HepG2 (cell line): Measurements from ENCODE around the gene CYTH2.

ENCODE experiments used
- BHLHE40 ChIP-seq: IDR thresholded peaks from 2 replicates; pipeline ENCODE4 v1.6.1; 2011; ENCODE audit warnings: low read length, improper control_type of control experiment
- HDAC6 ChIP-seq: fragments of 200-600 bp; sonication (generic); IDR thresholded peaks from 2 replicates; pipeline ENCODE4 v1.7.0; 2017; ENCODE audit warnings: mild to moderate bottlenecking, antibody characterized with exemption, low read length, low read depth
- IKZF1 ChIP-seq: fragments of 450-650 bp; IDR thresholded peaks from 2 replicates; pipeline ENCODE4 v1.7.1; 2016
- JUN ChIP-seq: sonication (generic); formaldehyde crosslinking; IDR thresholded peaks from 2 replicates; pipeline ENCODE4 v1.4.0; 2020; ENCODE audit warnings: mild to moderate bottlenecking, missing genetic modification reagents
- MED8 ChIP-seq: sonication (generic); formaldehyde crosslinking; IDR thresholded peaks from 2 replicates; pipeline ENCODE4 v1.8.1; 2023; ENCODE audit warnings: mild to moderate bottlenecking, missing genetic modification reagents; ENCODE audit not compliant: insufficient replicate concordance
- MXD4 ChIP-seq: IDR thresholded peaks from 2 replicates; pipeline ENCODE4 v1.6.1; 2016; ENCODE audit warnings: mild to moderate bottlenecking, missing biosample characterization, missing genetic modification reagents
- POLR2AphosphoS5 ChIP-seq: IDR thresholded peaks from 2 replicates; pipeline ENCODE4 v1.6.1; 2012; ENCODE audit warnings: low read depth, low read length
- PRMT3 ChIP-seq: sonication (generic); formaldehyde crosslinking; IDR thresholded peaks from 2 replicates; pipeline ENCODE4 v1.8.1; 2022; ENCODE audit warnings: low read depth, mild to moderate bottlenecking, moderate library complexity, missing genetic modification reagents, borderline replicate concordance
- RBAK ChIP-seq: sonication (generic); formaldehyde crosslinking; IDR thresholded peaks from 2 replicates; pipeline ENCODE4 v1.5.1; 2020; ENCODE audit warnings: mild to moderate bottlenecking, missing genetic modification reagents
- SAFB2 ChIP-seq: sonication (generic); formaldehyde crosslinking; IDR thresholded peaks from 2 replicates; pipeline ENCODE4 v1.5.1; 2020; ENCODE audit warnings: missing genetic modification reagents, low read depth, mild to moderate bottlenecking, borderline replicate concordance
- ZNF629 ChIP-seq: sonication (generic); formaldehyde crosslinking; conservative IDR thresholded peaks from 2 replicates; pipeline ENCODE4 v1.5.0; 2020; ENCODE audit warnings: missing genetic modification reagents
- TF ChIP-seq, protein P1 (sequence below): sonication (generic); formaldehyde crosslinking; IDR thresholded peaks from 2 replicates; pipeline ENCODE4 v1.5.1; 2020; ENCODE audit warnings: missing genetic modification reagents, mild to moderate bottlenecking, borderline replicate concordance
- TF ChIP-seq, protein P2 (sequence below): sonication (generic); formaldehyde crosslinking; IDR thresholded peaks from 2 replicates; pipeline ENCODE4 v1.5.0; 2020; ENCODE audit warnings: mild to moderate bottlenecking, missing genetic modification reagents, moderate library complexity
- TF ChIP-seq, protein P3 (sequence below): sonication (generic); formaldehyde crosslinking; IDR thresholded peaks from 2 replicates; pipeline ENCODE4 v1.4.0; 2020; ENCODE audit warnings: missing genetic modification reagents, borderline replicate concordance

DNA sequence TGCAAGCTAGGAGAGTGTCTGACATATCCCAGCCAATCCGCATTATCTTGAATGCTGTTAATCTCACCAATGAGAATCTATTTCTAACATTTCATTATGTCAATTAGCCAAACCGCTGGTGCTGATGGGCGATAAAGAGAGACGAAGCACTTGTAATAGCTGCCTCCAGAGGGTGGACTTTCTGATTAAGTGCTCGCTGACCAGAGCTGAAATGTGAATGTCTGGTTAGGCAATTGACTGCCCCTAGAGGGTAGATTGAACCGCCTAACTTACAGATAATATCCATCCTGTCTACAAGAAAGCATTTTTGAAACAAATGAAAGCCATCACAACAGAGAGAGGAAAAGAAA lies 23.9 kb upstream of the CYTH2 start:
- TF ChIP-seq IKZF1 = no peak
- TF ChIP-seq HDAC6 = no peak
- TF ChIP-seq, protein P1, sequence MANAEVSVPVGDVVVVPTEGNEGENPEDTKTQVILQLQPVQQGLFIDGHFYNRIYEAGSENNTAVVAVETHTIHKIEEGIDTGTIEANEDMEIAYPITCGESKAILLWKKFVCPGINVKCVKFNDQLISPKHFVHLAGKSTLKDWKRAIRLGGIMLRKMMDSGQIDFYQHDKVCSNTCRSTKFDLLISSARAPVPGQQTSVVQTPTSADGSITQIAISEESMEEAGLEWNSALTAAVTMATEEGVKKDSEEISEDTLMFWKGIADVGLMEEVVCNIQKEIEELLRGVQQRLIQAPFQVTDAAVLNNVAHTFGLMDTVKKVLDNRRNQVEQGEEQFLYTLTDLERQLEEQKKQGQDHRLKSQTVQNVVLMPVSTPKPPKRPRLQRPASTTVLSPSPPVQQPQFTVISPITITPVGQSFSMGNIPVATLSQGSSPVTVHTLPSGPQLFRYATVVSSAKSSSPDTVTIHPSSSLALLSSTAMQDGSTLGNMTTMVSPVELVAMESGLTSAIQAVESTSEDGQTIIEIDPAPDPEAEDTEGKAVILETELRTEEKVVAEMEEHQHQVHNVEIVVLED (CRISPR knock-in tag) = no peak; the same call in 1 of the 2 replicates
- no peak for TF ChIP-seq BHLHE40
- TF ChIP-seq, protein P2, sequence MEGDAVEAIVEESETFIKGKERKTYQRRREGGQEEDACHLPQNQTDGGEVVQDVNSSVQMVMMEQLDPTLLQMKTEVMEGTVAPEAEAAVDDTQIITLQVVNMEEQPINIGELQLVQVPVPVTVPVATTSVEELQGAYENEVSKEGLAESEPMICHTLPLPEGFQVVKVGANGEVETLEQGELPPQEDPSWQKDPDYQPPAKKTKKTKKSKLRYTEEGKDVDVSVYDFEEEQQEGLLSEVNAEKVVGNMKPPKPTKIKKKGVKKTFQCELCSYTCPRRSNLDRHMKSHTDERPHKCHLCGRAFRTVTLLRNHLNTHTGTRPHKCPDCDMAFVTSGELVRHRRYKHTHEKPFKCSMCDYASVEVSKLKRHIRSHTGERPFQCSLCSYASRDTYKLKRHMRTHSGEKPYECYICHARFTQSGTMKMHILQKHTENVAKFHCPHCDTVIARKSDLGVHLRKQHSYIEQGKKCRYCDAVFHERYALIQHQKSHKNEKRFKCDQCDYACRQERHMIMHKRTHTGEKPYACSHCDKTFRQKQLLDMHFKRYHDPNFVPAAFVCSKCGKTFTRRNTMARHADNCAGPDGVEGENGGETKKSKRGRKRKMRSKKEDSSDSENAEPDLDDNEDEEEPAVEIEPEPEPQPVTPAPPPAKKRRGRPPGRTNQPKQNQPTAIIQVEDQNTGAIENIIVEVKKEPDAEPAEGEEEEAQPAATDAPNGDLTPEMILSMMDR = peak; percentile 53
- TF ChIP-seq, protein P3, sequence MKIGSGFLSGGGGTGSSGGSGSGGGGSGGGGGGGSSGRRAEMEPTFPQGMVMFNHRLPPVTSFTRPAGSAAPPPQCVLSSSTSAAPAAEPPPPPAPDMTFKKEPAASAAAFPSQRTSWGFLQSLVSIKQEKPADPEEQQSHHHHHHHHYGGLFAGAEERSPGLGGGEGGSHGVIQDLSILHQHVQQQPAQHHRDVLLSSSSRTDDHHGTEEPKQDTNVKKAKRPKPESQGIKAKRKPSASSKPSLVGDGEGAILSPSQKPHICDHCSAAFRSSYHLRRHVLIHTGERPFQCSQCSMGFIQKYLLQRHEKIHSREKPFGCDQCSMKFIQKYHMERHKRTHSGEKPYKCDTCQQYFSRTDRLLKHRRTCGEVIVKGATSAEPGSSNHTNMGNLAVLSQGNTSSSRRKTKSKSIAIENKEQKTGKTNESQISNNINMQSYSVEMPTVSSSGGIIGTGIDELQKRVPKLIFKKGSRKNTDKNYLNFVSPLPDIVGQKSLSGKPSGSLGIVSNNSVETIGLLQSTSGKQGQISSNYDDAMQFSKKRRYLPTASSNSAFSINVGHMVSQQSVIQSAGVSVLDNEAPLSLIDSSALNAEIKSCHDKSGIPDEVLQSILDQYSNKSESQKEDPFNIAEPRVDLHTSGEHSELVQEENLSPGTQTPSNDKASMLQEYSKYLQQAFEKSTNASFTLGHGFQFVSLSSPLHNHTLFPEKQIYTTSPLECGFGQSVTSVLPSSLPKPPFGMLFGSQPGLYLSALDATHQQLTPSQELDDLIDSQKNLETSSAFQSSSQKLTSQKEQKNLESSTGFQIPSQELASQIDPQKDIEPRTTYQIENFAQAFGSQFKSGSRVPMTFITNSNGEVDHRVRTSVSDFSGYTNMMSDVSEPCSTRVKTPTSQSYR = no peak
- no peak for TF ChIP-seq PRMT3
- TF ChIP-seq SAFB2 (CRISPR knock-in tag) = no peak
- no peak for TF ChIP-seq MXD4 (CRISPR knock-in tag)
- TF ChIP-seq ZNF629 = no peak
- TF ChIP-seq RBAK (CRISPR knock-in tag) = no peak
- no peak for TF ChIP-seq JUN
- no peak for TF ChIP-seq POLR2AphosphoS5
- no peak for TF ChIP-seq MED8 (CRISPR knock-in tag)
